Naive thymus-derived CD4-positive, alpha-beta T cell (primary cell): Measurements from ENCODE around the gene FJX1. TPM values are rescaled to one million over a fixed set of nuclear protein-coding genes. Genes with fewer than 3 reads are reported as not detected.
A peak's percentile ranks its signal among the peaks of the same experiment; 100 is the strongest.

ENCODE experiments used
- ATAC-seq: fragments of 150-1000 bp; cut with Tn5 transposase; 2 replicates; pipeline ENCODE4 v1.10.0; 2021; ENCODE audit warnings: mild to moderate bottlenecking, moderate library complexity
- CTCF ChIA-PET: fragments of 350-600 bp; sonication (Branson Sonifier 250); formaldehyde crosslinking; loops from one replicate; lab custom pipeline; 2021; ENCODE audit warnings: antibody characterized with exemption; lab: Charles Lee
- POLR2A ChIA-PET: fragments of 350-600 bp; sonication (Branson Sonifier 250); formaldehyde crosslinking; loops from one replicate; lab custom pipeline; 2021; ENCODE audit warnings: antibody characterized with exemption, inconsistent platforms; lab: Charles Lee
- DNase-seq, 9 donors: peaks; one replicate each; pipeline versions ENCODE4 v3.0.0 to v3.0.0-alpha.2; 2020 to 2022; ENCODE audit warnings: mixed read lengths in 1 of 9
- H3K27ac ChIP-seq: one replicate; pipeline ENCODE4 v1.7.0; 2013; ENCODE audit warnings: mild to moderate bottlenecking, low read depth, low read length, moderate library complexity
- H3K27me3 ChIP-seq, 2 donors: one replicate each; pipeline ENCODE4 v1.7.0; 2013; ENCODE audit warnings: low read length in 2 of 2, mild to moderate bottlenecking in 2 of 2, moderate library complexity in 2 of 2; ENCODE audit not compliant: control insufficient read depth in 2 of 2, insufficient read depth in 2 of 2
- H3K36me3 ChIP-seq, 3 experiments: 1 replicate in 2 of 3; 2 replicates in 1 of 3; pipeline ENCODE4 v1.7.0; 2013; ENCODE audit warnings: low read length in 3 of 3, mild to moderate bottlenecking in 3 of 3, moderate library complexity in 1 of 3; ENCODE audit not compliant: insufficient read depth in 3 of 3, control insufficient read depth in 2 of 3
- H3K4me1 ChIP-seq, 2 donors: one replicate each; pipeline ENCODE4 v1.7.0; 2013; ENCODE audit warnings: low read length in 2 of 2, mild to moderate bottlenecking in 2 of 2, moderate library complexity in 1 of 2; ENCODE audit not compliant: control insufficient read depth in 2 of 2, insufficient read depth in 2 of 2
- H3K4me3 ChIP-seq: 2 replicates; pipeline ENCODE4 v1.7.0; 2013; ENCODE audit warnings: mild to moderate bottlenecking, low read length
- H3K9me3 ChIP-seq, 3 experiments: 1 replicate in 2 of 3; 2 replicates in 1 of 3; pipeline ENCODE4 v1.7.0; 2013; ENCODE audit warnings: low read length in 3 of 3; ENCODE audit not compliant: control insufficient read depth in 2 of 3
- H3K27ac Mint-ChIP-seq, 9 donors: one replicate each; pipeline ENCODE4 v1.8.0; 2020 to 2022; ENCODE audit warnings: mixed read lengths in 9 of 9, mild to moderate bottlenecking in 8 of 9, moderate library complexity in 5 of 9, inconsistent platforms in 2 of 9
- H3K27me3 Mint-ChIP-seq, 5 donors: one replicate each; pipeline ENCODE4 v1.8.0; 2021 to 2022; ENCODE audit warnings: mixed read lengths in 5 of 5, mild to moderate bottlenecking in 1 of 5
- H3K36me3 Mint-ChIP-seq, 5 donors: one replicate each; pipeline ENCODE4 v1.8.0; 2020 to 2022; ENCODE audit warnings: mixed read lengths in 5 of 5, mild to moderate bottlenecking in 3 of 5, inconsistent platforms in 1 of 5
- H3K4me1 Mint-ChIP-seq, 7 donors: one replicate each; pipeline ENCODE4 v1.8.0; 2020 to 2022; ENCODE audit warnings: mixed read lengths in 7 of 7, mild to moderate bottlenecking in 3 of 7, inconsistent platforms in 1 of 7
- H3K4me3 Mint-ChIP-seq, 10 donors: one replicate each; pipeline ENCODE4 v1.8.0; 2020 to 2022; ENCODE audit warnings: mild to moderate bottlenecking in 10 of 10, mixed read lengths in 10 of 10, moderate library complexity in 6 of 10, inconsistent platforms in 2 of 10
- H3K9me3 Mint-ChIP-seq, 11 donors: one replicate each; pipeline ENCODE4 v1.8.0; 2020 to 2022; ENCODE audit warnings: mixed read lengths in 11 of 11, mild to moderate bottlenecking in 4 of 11, inconsistent platforms in 1 of 11, moderate library complexity in 1 of 11
- intact Hi-C, 2 donors: fragments of 100-400 bp; cut with micrococcal nuclease; formaldehyde crosslinking; loops; one replicate each; pipeline ENCODE4 v1.15.1; 2023
- polyA plus RNA-seq, 2 donors: library from polyadenylated mRNA; unstranded; fragments of 300-500 nt; fragmentation: Illumina TruSeq; gene quantifications; one replicate each; pipeline ENCODE4 v1.2.3, GENCODE V29; 2021
- total RNA-seq, 6 experiments: library from RNA in 5 of 6; stranded (reverse) in 5 of 6; gene quantifications; 1 replicate in 5 of 6; 2 replicates in 1 of 6; pipeline ENCODE4 v1.2.3 and lab custom pipeline; 2021 to 2026

The FJX1 gene
- total and polyA plus RNA-seq, 7 experiments from 2014 or later = 0.15 TPM; not detected in 6

GRCh38 chr11:35590412-35590811 is 27.8 kb upstream of the FJX1 start:
- H3K27ac ChIP-seq = no peak overlapping the region
- CTCF ChIA-PET = no interaction called here
- intact Hi-C loops = no loop called here
- H3K36me3 ChIP-seq = no peaks in the 10 kb centered on the region
- Mint-ChIP-seq H3K27me3 (peaks cover 19 to 50% (median 37%) of the 10 kb centered on the region in 5 donors), H3K36me3 (no peaks in the 10 kb centered on the region), H3K9me3 (no peaks in the 10 kb centered on the region), H3K4me1 (no peaks in the 10 kb centered on the region), H3K27ac (no peak overlapping the region), H3K4me3 (no peak overlapping the region)
- H3K4me3 ChIP-seq = no peak overlapping the region
- POLR2A ChIA-PET = no interaction called here
- H3K4me1 ChIP-seq = no peaks in the 10 kb centered on the region
- no peaks in the 10 kb centered on the region for H3K27me3 ChIP-seq
- ATAC-seq = no peak
- DNase-seq = no peak
- H3K9me3 ChIP-seq = no peaks in the 10 kb centered on the region

GRCh38 chr11:35593143-35593542 is 25.1 kb upstream of the FJX1 start:
- Histone ChIP-seq H3K36me3 (no peaks in the 10 kb centered on the region), H3K4me3 (no peak overlapping the region), H3K4me1 (no peaks in the 10 kb centered on the region), H3K9me3 (no peaks in the 10 kb centered on the region), H3K27me3 (no peaks in the 10 kb centered on the region), H3K27ac (no peak overlapping the region)
- Mint-ChIP-seq H3K4me1 (peaks cover 0 to 5% (median 0%) of the 10 kb centered on the region in 7 donors), H3K27ac (no peak overlapping the region), H3K9me3 (peaks cover 0 to 2% (median 0%) of the 10 kb centered on the region in 11 donors), H3K4me3 (no peak overlapping the region), H3K27me3 (peaks cover 19 to 47% (median 42%) of the 10 kb centered on the region in 5 donors), H3K36me3 (no peaks in the 10 kb centered on the region)
- DNase-seq = no peak
- CTCF ChIA-PET = interaction anchor here (0.6 kb wide), 1 partner anchor 1980 kb away, joined by 4 read pairs; no protein-coding TSS in a partner anchor
- intact Hi-C loops = no loop called here
- POLR2A ChIA-PET = no interaction called here
- no peak for ATAC-seq

DNA sequence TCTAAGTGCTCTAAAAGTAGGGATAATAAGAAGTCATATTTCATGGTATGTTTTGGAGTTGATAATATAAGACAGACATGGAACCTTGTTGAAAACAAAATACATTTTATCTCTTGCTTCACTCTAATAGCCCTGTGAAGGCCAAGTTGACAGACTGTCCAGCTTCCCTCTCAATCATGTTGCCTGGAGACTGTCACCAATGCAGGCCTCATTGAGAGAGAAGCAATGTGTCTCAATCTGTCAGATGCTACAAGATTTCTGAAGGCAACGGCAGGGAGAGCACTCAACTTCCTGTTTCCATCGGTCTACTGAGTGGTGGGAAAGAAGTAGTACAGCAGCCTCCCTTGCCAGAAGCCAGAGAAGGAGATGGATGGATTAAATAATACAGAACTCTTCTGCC is 23.6 kb upstream of the FJX1 start:
- ChIA-PET POLR2A (no interaction called here), CTCF (no interaction called here)
- H3K4me1 ChIP-seq = no peaks in the 10 kb centered on the region
- peaks cover 0 to 18% (median 0%) of the 10 kb centered on the region in 7 donors for H3K4me1 Mint-ChIP-seq
- intact Hi-C loops = no loop called here
- no peaks in the 10 kb centered on the region for H3K27me3 ChIP-seq
- H3K9me3 Mint-ChIP-seq = peaks cover 0 to 2% (median 0%) of the 10 kb centered on the region in 11 donors
- no peak overlapping the region for H3K4me3 ChIP-seq
- peaks cover 19 to 41% (median 39%) of the 10 kb centered on the region in 5 donors for H3K27me3 Mint-ChIP-seq
- no peak overlapping the region for H3K27ac Mint-ChIP-seq
- no peaks in the 10 kb centered on the region for H3K36me3 ChIP-seq
- no peak overlapping the region for H3K4me3 Mint-ChIP-seq
- no peak for DNase-seq
- H3K9me3 ChIP-seq = no peaks in the 10 kb centered on the region
- no peaks in the 10 kb centered on the region for H3K36me3 Mint-ChIP-seq
- no peak overlapping the region for H3K27ac ChIP-seq
- no peak for ATAC-seq

DNA sequence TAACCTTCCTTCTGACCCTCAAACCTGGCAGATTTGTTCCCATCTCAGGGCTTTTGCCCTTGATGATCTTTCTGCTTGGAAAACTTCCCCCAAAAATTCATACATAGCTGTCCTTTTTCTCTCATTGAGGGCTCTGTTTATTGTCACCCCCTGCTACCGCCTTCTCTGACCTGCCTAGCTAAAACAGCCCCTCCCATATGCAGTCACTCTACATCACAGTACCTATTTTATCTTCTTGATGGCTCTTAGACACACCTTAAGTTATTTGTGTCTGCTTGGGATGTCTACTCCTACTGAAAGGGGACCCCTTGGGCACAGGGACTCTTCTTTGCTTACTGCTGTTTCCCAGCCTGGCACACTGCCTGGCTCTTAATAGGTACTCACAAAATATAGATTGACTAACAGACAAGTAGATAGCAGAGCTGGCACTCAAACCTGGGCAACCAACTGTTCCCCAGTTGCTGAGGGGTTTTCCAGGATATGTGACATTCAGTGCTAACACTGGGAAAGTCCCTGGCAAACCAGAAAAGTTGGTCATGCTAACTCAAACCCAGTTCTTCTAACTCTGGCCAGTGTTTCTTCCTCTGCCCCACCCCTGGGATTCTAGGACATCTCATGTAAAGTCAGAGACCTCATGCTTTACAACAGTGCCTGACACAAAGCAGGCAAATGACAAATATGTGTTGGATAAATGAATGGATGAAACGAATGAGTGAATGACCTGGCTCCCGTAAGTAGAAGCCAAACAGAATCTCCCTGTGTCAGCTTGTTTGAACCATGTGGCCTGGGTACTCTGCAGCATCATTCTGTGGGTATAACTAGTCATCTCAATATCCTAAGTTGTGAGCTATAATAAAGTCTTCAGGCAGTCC is 19.8 kb upstream of the FJX1 start:
- H3K9me3 Mint-ChIP-seq = peaks cover 0 to 2% (median 0%) of the 10 kb centered on the region in 11 donors

DNA sequence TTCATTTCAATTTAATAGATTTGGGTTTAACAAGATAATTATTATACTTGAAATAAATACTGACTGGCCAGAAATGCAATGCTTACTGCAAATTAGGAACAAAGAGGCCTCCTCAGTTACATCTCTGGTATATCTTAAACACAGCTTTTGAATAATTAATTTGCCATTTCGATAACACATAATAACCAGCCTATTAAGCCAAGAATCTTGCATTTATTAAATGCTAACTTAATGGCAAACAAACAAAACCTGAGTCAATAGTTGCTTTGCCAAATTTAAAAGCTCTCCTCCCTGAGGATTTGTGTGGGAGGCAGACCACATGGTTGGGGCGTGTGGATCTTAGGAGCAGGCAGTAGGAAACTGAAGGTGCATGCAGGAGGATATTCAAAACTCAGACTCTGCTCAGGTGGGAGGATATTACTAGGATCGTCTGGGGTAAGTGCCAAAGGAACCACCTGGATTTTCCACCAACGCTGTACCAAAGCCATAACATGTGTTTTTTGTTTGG is 17.9 kb upstream of the FJX1 start:
- CTCF ChIA-PET = no interaction called here
- H3K27ac Mint-ChIP-seq = no peak overlapping the region

More for the DNA sequence above, 19.8 kb upstream of the FJX1 start:
- no peaks in the 10 kb centered on the region for H3K9me3 ChIP-seq
- intact Hi-C loops = no loop called here
- no peak overlapping the region for H3K4me3 Mint-ChIP-seq
- H3K4me1 ChIP-seq = no peaks in the 10 kb centered on the region
- H3K27ac ChIP-seq = no peak overlapping the region
- peaks cover 0 to 18% (median 0%) of the 10 kb centered on the region in 7 donors for H3K4me1 Mint-ChIP-seq
- H3K4me3 ChIP-seq = no peak overlapping the region
- H3K27ac Mint-ChIP-seq = peak overlapping the region in 1 of 9 donors; percentile 50
- ATAC-seq = no peak
- ChIA-PET POLR2A (no interaction called here), CTCF (no interaction called here)
- H3K27me3 Mint-ChIP-seq = peaks cover 15 to 60% (median 44%) of the 10 kb centered on the region in 5 donors
- DNase-seq = peak in 1 of 9 donors; percentile 28
- no peaks in the 10 kb centered on the region for H3K36me3 ChIP-seq
- H3K27me3 ChIP-seq = no peaks in the 10 kb centered on the region
- no peaks in the 10 kb centered on the region for H3K36me3 Mint-ChIP-seq

GRCh38 chr11:35602160-35602793 is 16.0 kb upstream of the FJX1 start:
- Mint-ChIP-seq H3K27me3 (peaks cover 3 to 71% (median 46%) of the 10 kb centered on the region in 5 donors), H3K9me3 (peaks cover 0 to 3% (median 0%) of the 10 kb centered on the region in 11 donors)

More for the DNA sequence above, 17.9 kb upstream of the FJX1 start:
- Mint-ChIP-seq H3K4me1 (peaks cover 0 to 18% (median 0%) of the 10 kb centered on the region in 7 donors), H3K27me3 (peaks cover 11 to 66% (median 43%) of the 10 kb centered on the region in 5 donors), H3K4me3 (no peak overlapping the region), H3K36me3 (no peaks in the 10 kb centered on the region), H3K9me3 (peaks cover 0 to 3% (median 0%) of the 10 kb centered on the region in 11 donors)
- ATAC-seq (no peak), DNase-seq (no peak)
- Histone ChIP-seq H3K27me3 (no peaks in the 10 kb centered on the region), H3K9me3 (no peaks in the 10 kb centered on the region), H3K4me3 (no peak overlapping the region), H3K36me3 (no peaks in the 10 kb centered on the region), H3K27ac (no peak overlapping the region), H3K4me1 (no peaks in the 10 kb centered on the region)
- intact Hi-C loops = no loop called here
- POLR2A ChIA-PET = no interaction called here

More at GRCh38 chr11:35602160-35602793, 16.0 kb upstream of the FJX1 start:
- Histone ChIP-seq H3K4me1 (no peaks in the 10 kb centered on the region), H3K27me3 (no peaks in the 10 kb centered on the region), H3K36me3 (no peaks in the 10 kb centered on the region), H3K9me3 (no peaks in the 10 kb centered on the region), H3K27ac (no peak overlapping the region), H3K4me3 (no peak overlapping the region)
- ChIA-PET POLR2A (no interaction called here), CTCF (interaction anchor here (1.4 kb wide), 1 partner anchor 11 kb away, joined by 4 read pairs; no protein-coding TSS in a partner anchor)
- Mint-ChIP-seq H3K27ac (no peak overlapping the region), H3K36me3 (no peaks in the 10 kb centered on the region), H3K4me1 (peaks cover 0 to 18% (median 0%) of the 10 kb centered on the region in 7 donors), H3K4me3 (no peak overlapping the region)
- DNase-seq (no peak), ATAC-seq (no peak)
- intact Hi-C loops = no loop called here
